ENCODE measurements around the gene HTR3A. TPM values are rescaled to one million over a fixed set of nuclear protein-coding genes. Genes with fewer than 3 reads are reported as not detected.

HTR3A gene
- total and polyA plus RNA-seq, 2 of the 13 experiments (the other 11 are each of a cell fraction or from before 2014, with no cell fraction given), result not detected

- H3K4me3 ChIP-seq (replicated peaks in 1 of 3; ENCODE audit: insufficient read depth in 1 of 3, low read depth in 2 of 3, low read length in 3 of 3), result no peak overlapping the region
- no peak overlapping the region for H3K27ac ChIP-seq (ENCODE audit: extremely low read length, insufficient read depth, low read length)
- H3K9ac ChIP-seq (ENCODE audit: insufficient read depth, low read depth, low read length), result no peak overlapping the region
- H3K9me3 ChIP-seq (ENCODE audit: low read length), result no peaks in the 10 kb centered on the region
- ChIA-PET CTCF (ENCODE audit: low intra/inter-chr PET ratio, low total read pairs) (no interaction called here), POLR2A (no interaction called here)
- in situ Hi-C loops (cut with HindIII; ENCODE audit: extremely low pct_ligation_motif_present, low pct_unique_long_range_greater_than_20kb) (no loop called here), intact Hi-C loops (cut with micrococcal nuclease; ENCODE audit: unreplicated experiment) (no loop called here)
- no peak overlapping the region for H2AFZ ChIP-seq (ENCODE audit: low read length)
- TF ChIP-seq ZNF737 (CRISPR knock-in tag; IDR thresholded peaks at IDR 0.05; ENCODE audit: borderline replicate concordance) (no peak), ZNF576 (CRISPR knock-in tag; IDR thresholded peaks at IDR 0.05) (no peak), EEA1 (CRISPR knock-in tag; IDR thresholded peaks at IDR 0.05; ENCODE audit: borderline replicate concordance) (no peak), ZNF430 (CRISPR knock-in tag; IDR thresholded peaks at IDR 0.05) (no peak), MAFG (CRISPR knock-in tag; IDR thresholded peaks at IDR 0.05) (no peak), TARDBP (CRISPR knock-in tag; IDR thresholded peaks at IDR 0.05) (no peak), THYN1 (CRISPR knock-in tag; IDR thresholded peaks at IDR 0.05; ENCODE audit: borderline replicate concordance, low read depth) (no peak), SRSF1 (optimal IDR thresholded peaks at IDR 0.05; ENCODE audit: low read depth, low read length) (no peak), FOXJ3 (CRISPR knock-in tag; IDR thresholded peaks at IDR 0.05; ENCODE audit: borderline replicate concordance) (no peak), ZNF563 (CRISPR knock-in tag; IDR thresholded peaks at IDR 0.05) (no peak), GTF3A (CRISPR knock-in tag; conservative IDR thresholded peaks at IDR 0.05) (no peak), CEBPB (IDR thresholded peaks at IDR 0.05; ENCODE audit: borderline replicate concordance, low read depth, low read length) (no peak)
- FAIRE-seq, result no peak
- WGBS (ENCODE audit: low lambda C conversion rate), result 60% methylated on average over 1 of the region's 4 CpGs
- no TSS peak for BruUV-seq (replicated peaks)
- ATAC-seq, result no peak
- no peaks in the 10 kb centered on the region for H4K20me1 ChIP-seq (ENCODE audit: insufficient read depth, low read length)
- DNase-seq (ENCODE audit: low spot score), result no peak
- no peaks in the 10 kb centered on the region for H3K79me2 ChIP-seq (ENCODE audit: insufficient read depth, low read length)
- peaks cover 0 to 3% of the 10 kb centered on the region in 2 experiments; a peak in 1 of 5 replicates for H3K27me3 ChIP-seq (ENCODE audit: control insufficient read depth in 1 of 2, insufficient read depth in 2 of 2, low read length in 2 of 2)
- H3K36me3 ChIP-seq (replicated peaks in 1 of 2; ENCODE audit: control insufficient read depth in 1 of 2, insufficient read depth in 2 of 2, low read length in 2 of 2), result no peaks in the 10 kb centered on the region
- no peak overlapping the region for H3K4me2 ChIP-seq (ENCODE audit: low read depth, low read length)
- H3K4me1 ChIP-seq (ENCODE audit: insufficient read depth, low read length), result no peaks in the 10 kb centered on the region
These were observed 23.7 kb downstream of the HTR3A start for GRCh38 chr11:113998574-113998973.

Measured in HepG2 (cell line).